K562 (cell line): ENCODE data around the gene HMCN2. TPM values are rescaled to one million over a fixed set of nuclear protein-coding genes. Genes with fewer than 3 reads are reported as not detected.

Experiments used
- ATF2 ChIP-seq: sonication (generic); formaldehyde crosslinking; IDR thresholded peaks from 2 replicates; pipeline ENCODE4 v1.8.1; 2022; ENCODE audit warnings: missing genetic modification reagents
- CHD2 ChIP-seq: IDR thresholded peaks from 2 replicates; pipeline ENCODE4 v1.6.1; 2011; ENCODE audit warnings: low read depth, low read length
- DNMT1 ChIP-seq: fragments of 450-650 bp; IDR thresholded peaks from 2 replicates; pipeline ENCODE4 v1.6.1; 2016; ENCODE audit warnings: antibody characterized with exemption, mild to moderate bottlenecking
- ELK1 ChIP-seq: sonication (generic); formaldehyde crosslinking; IDR thresholded peaks from 2 replicates; pipeline ENCODE4 v1.8.1; 2022; ENCODE audit warnings: missing genetic modification reagents
- GABPA ChIP-seq: fragments of 200-800 bp; sonication (Bioruptor generic); conservative IDR thresholded peaks from 2 replicates; pipeline ENCODE4 v1.6.1; 2016; ENCODE audit warnings: low read depth, missing genetic modification characterization, missing compliant biosample characterization
- GTF2B ChIP-seq: IDR thresholded peaks from 2 replicates; pipeline ENCODE4 v1.6.1; 2011; ENCODE audit not compliant: insufficient read length; ENCODE audit errors: extremely low read depth
- HDAC8 ChIP-seq: fragments of 450-650 bp; IDR thresholded peaks from 2 replicates; pipeline ENCODE4 v1.6.1; 2016; ENCODE audit warnings: mild to moderate bottlenecking, missing genetic modification characterization, moderate library complexity, missing compliant biosample characterization
- HNRNPL ChIP-seq: fragments of 200-400 bp; formaldehyde crosslinking; IDR thresholded peaks from 2 replicates; pipeline ENCODE4 v1.6.1; 2017; ENCODE audit warnings: low read depth, mild to moderate bottlenecking, low read length
- KDM4B ChIP-seq, 2 experiments: fragments of 450-650 bp in 1 of 2; sonication (generic) in 1 of 2; IDR thresholded peaks; 2 replicates each; pipeline ENCODE4 v1.6.1; 2016 to 2017; ENCODE audit warnings: borderline replicate concordance in 2 of 2, antibody characterized with exemption in 1 of 2, low read depth in 1 of 2, mild to moderate bottlenecking in 1 of 2
- KLF13 ChIP-seq: fragments of 450-650 bp; IDR thresholded peaks from 2 replicates; pipeline ENCODE4 v1.6.1; 2016; ENCODE audit warnings: missing genetic modification characterization, low read depth, mild to moderate bottlenecking, missing compliant biosample characterization, moderate library complexity, borderline replicate concordance
- NR2C2 ChIP-seq, 2 experiments: fragments of 200-800 bp in 1 of 2; sonication (Bioruptor generic) in 1 of 2; sonication (generic) in 1 of 2; formaldehyde crosslinking in 1 of 2; IDR thresholded peaks; 2 replicates each; pipeline versions ENCODE4 v1.6.1 to v1.8.0; 2016 to 2022; ENCODE audit warnings: mild to moderate bottlenecking in 1 of 2, missing compliant biosample characterization in 1 of 2, missing genetic modification characterization in 1 of 2, missing genetic modification reagents in 1 of 2
- PRPF4 ChIP-seq: fragments of 200-400 bp; formaldehyde crosslinking; IDR thresholded peaks from one replicate; pipeline ENCODE4 v1.6.1; 2017; ENCODE audit warnings: low read length, low read depth, mild to moderate bottlenecking; ENCODE audit not compliant: insufficient read depth, poor library complexity, severe bottlenecking
- RBM39 ChIP-seq: fragments of 200-400 bp; formaldehyde crosslinking; optimal IDR thresholded peaks from 2 replicates; pipeline ENCODE3; 2018; ENCODE audit warnings: low read depth, low read length
- RHOXF2B ChIP-seq: fragments of 250-450 bp; sonication (Bioruptor Pico); conservative IDR thresholded peaks from 2 replicates; pipeline ENCODE4 v1.5.1; 2021
- RNF2 ChIP-seq: sonication (generic); IDR thresholded peaks from 2 replicates; pipeline ENCODE4 v1.6.1; 2016
- SIN3A ChIP-seq, 2 experiments: fragments of 150-350 bp in 1 of 2; IDR thresholded peaks; 2 replicates each; pipeline ENCODE4 v1.6.1; 2011 to 2016; ENCODE audit warnings: borderline replicate concordance in 2 of 2, low read depth in 2 of 2, low read length in 2 of 2, mild to moderate bottlenecking in 2 of 2, moderate library complexity in 2 of 2; ENCODE audit not compliant: control insufficient read depth in 1 of 2
- TARDBP ChIP-seq: fragments of 450-650 bp; IDR thresholded peaks from 2 replicates; pipeline ENCODE4 v1.6.1; 2016
- TEAD4 ChIP-seq, 2 experiments: sonication (generic) in 1 of 2; formaldehyde crosslinking in 1 of 2; IDR thresholded peaks; 2 replicates each; pipeline versions ENCODE4 v1.6.1 to v1.8.0; 2012 to 2022; ENCODE audit warnings: borderline replicate concordance in 1 of 2, inconsistent platforms in 1 of 2, low read length in 1 of 2, mild to moderate bottlenecking in 1 of 2, missing genetic modification reagents in 1 of 2
- TFAP4 ChIP-seq: sonication (generic); formaldehyde crosslinking; IDR thresholded peaks from 2 replicates; pipeline ENCODE4 v1.8.0; 2022; ENCODE audit warnings: missing genetic modification reagents, mild to moderate bottlenecking, moderate library complexity, borderline replicate concordance
- TSC22D4 ChIP-seq: fragments of 450-650 bp; IDR thresholded peaks from 2 replicates; pipeline ENCODE4 v1.6.1; 2016; ENCODE audit warnings: missing genetic modification characterization, missing biosample characterization, control low read depth
- ZNF174 ChIP-seq: fragments of 250-450 bp; sonication (Bioruptor Pico); IDR thresholded peaks from 2 replicates; pipeline ENCODE4 v1.4.0; 2020; ENCODE audit warnings: mild to moderate bottlenecking
- ZNF644 ChIP-seq: fragments of 200-800 bp; sonication (Bioruptor generic); IDR thresholded peaks from 2 replicates; pipeline ENCODE4 v1.6.1; 2016; ENCODE audit warnings: low read depth, missing genetic modification characterization, missing compliant biosample characterization
- polyA plus RNA-seq, 8 experiments: library from polyadenylated mRNA; depleted of rRNA in 4 of 8; stranded (reverse) in 5 of 8; unstranded in 3 of 8; fragments of >200 nt; fragmentation: Nextera tagmentation in 2 of 8; fragmentation: Illumina TruSeq in 1 of 8; extraction: Ambion mirVana in 2 of 8; extraction: Trizol in 1 of 8; gene quantifications; 2 replicates each; pipeline versions ENCODE4 v1.2.1 to v1.2.3, GENCODE V29; 2011 to 2014; ENCODE audit warnings: inconsistent platforms in 1 of 8, missing spikeins in 1 of 8
- total RNA-seq, 7 experiments: library from RNA; depleted of rRNA in 6 of 7; stranded (reverse); fragments of >200 nt in 6 of 7; fragmentation: Illumina TruSeq in 2 of 7; extraction: Trizol in 2 of 7; gene quantifications; 2 replicates each; pipeline versions ENCODE4 v1.2.1 to v1.2.3, GENCODE V29; 2011 to 2021; ENCODE audit warnings: low replicate concordance in 1 of 7
- TF ChIP-seq, protein P1 (sequence below): fragments of 250-450 bp; sonication (Bioruptor Pico); IDR thresholded peaks from 2 replicates; pipeline ENCODE4 v1.4.0; 2020; ENCODE audit warnings: mild to moderate bottlenecking, moderate library complexity

HMCN2 gene
- total and polyA plus RNA-seq, 9 of the 15 experiments (the other 6 are each of a cell fraction or from before 2014, with no cell fraction given), result 0.01 TPM; not detected in 8

DNA sequence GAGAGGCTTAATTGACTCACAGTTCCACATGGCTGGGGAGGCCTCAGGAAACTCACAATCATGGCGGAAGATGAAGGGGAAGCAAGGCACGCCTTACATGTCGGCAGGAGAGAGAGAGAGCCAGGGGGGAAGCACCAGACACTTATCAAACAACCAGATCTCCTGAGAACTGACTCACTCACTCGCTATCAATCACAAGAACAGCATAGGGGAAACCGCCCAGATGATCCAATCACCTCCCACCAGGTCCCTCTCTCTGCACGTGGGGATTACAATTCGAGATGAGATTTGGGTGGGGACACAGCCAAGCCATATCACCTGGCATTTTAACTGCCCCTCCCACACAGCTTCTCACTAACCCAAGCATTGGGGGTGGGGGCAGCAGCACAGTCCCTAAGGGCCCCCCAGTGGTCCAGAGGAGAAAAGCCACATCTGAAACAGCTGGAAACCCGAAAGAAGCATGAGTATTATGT lies 103.1 kb downstream of the HMCN2 start (continued):
- peak; percentile 46 for TF ChIP-seq TFAP4 (CRISPR knock-in tag)
- TF ChIP-seq, protein P1, sequence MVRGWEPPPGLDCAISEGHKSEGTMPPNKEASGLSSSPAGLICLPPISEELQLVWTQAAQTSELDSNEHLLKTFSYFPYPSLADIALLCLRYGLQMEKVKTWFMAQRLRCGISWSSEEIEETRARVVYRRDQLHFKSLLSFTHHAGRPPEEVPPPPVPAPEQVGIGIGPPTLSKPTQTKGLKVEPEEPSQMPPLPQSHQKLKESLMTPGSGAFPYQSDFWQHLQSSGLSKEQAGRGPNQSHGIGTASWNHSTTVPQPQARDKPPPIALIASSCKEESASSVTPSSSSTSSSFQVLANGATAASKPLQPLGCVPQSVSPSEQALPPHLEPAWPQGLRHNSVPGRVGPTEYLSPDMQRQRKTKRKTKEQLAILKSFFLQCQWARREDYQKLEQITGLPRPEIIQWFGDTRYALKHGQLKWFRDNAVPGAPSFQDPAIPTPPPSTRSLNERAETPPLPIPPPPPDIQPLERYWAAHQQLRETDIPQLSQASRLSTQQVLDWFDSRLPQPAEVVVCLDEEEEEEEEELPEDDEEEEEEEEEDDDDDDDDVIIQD (CRISPR knock-in tag), result no peak
- no peak for TF ChIP-seq PRPF4
- TF ChIP-seq TSC22D4 (tag), result no peak
- TF ChIP-seq ZNF644 (tag), result no peak
- no peak for TF ChIP-seq SIN3A (IDR thresholded peaks at IDR 0.05; ENCODE audit: borderline replicate concordance in 2 of 2, control insufficient read depth in 1 of 2, low read depth in 2 of 2, low read length in 2 of 2)
- TF ChIP-seq KDM4B (IDR thresholded peaks at IDR 0.05; ENCODE audit: borderline replicate concordance in 2 of 2, low read depth in 1 of 2), result no peak
- no peak for TF ChIP-seq CHD2
- TF ChIP-seq DNMT1, result no peak
- TF ChIP-seq RHOXF2B (CRISPR knock-in tag), result no peak
- no peak for TF ChIP-seq ELK1
- no peak for TF ChIP-seq NR2C2 (CRISPR knock-in tag; IDR thresholded peaks at IDR 0.05)
- TF ChIP-seq NR2C2 (tag; IDR thresholded peaks at IDR 0.05), result no peak
- no peak for TF ChIP-seq GABPA (tag)
- TF ChIP-seq TEAD4 (IDR thresholded peaks at IDR 0.05; ENCODE audit: low read length), result 0 out of 2 replicates have a peak, but pooled peaks have one; percentile 54
- no peak for TF ChIP-seq TEAD4 (CRISPR knock-in tag; IDR thresholded peaks at IDR 0.05; ENCODE audit: borderline replicate concordance)
- TF ChIP-seq ATF2 (CRISPR knock-in tag), result no peak
- no peak for TF ChIP-seq ZNF174 (CRISPR knock-in tag)
- TF ChIP-seq HNRNPL, result no peak
- no peak for TF ChIP-seq TARDBP
- no peak for TF ChIP-seq RBM39
- no peak for TF ChIP-seq HDAC8
- TF ChIP-seq KLF13 (tag), result no peak
- TF ChIP-seq GTF2B, result no peak
- no peak for TF ChIP-seq RNF2
